Esophagus squamous epithelium (tissue), 5 donors: ENCODE measurements around the gene CASP8. TPM values are rescaled to one million over a fixed set of nuclear protein-coding genes. Genes with fewer than 3 reads are reported as not detected.
"Not testable (repeated sequence)": the region's sequence is repeated elsewhere in the genome, so short reads cannot be mapped to it uniquely, and the experiment has no call there.

ENCODE experiments used
- DNase-seq: peaks from one replicate; lab custom pipeline; 2025; lab: John Stamatoyannopoulos, UW
- H3K27ac ChIP-seq, 4 donors: fragments of 200-600 bp; sonication (generic); one replicate each; pipeline ENCODE4 v1.5.1; 2016 to 2019; ENCODE audit warnings: mild to moderate bottlenecking in 1 of 4
- H3K27me3 ChIP-seq, 4 donors: fragments of 200-600 bp; sonication (generic); 1 replicate in 3 of 4; 2 replicates in 1 of 4; pipeline versions ENCODE4 v1.5.1 to v1.6.0; 2017 to 2021; ENCODE audit warnings: antibody characterized with exemption in 1 of 4
- H3K36me3 ChIP-seq, 3 donors: fragments of 200-600 bp; sonication (generic); one replicate each; pipeline ENCODE4 v1.5.1; 2016 to 2019
- H3K4me1 ChIP-seq, 3 donors: fragments of 200-600 bp; sonication (generic); one replicate each; pipeline ENCODE4 v1.5.1; 2017 to 2019
- H3K4me3 ChIP-seq, 4 donors: fragments of 200-600 bp; sonication (generic); 1 replicate in 3 of 4; 2 replicates in 1 of 4; pipeline ENCODE4 v1.5.1; 2016 to 2019; ENCODE audit warnings: mild to moderate bottlenecking in 2 of 4, moderate library complexity in 1 of 4
- H3K9me3 ChIP-seq, 3 donors: fragments of 200-600 bp; sonication (generic); one replicate each; pipeline ENCODE4 v1.5.1; 2016 to 2019
- CTCF ChIP-seq, 6 experiments: fragments of 450-650 bp in 4 of 6; fragments of 200-600 bp in 2 of 6; sonication (generic) in 2 of 6; IDR thresholded peaks; one replicate each; pipeline ENCODE4 v1.5.1; 2016 to 2019; ENCODE audit warnings: antibody characterized with exemption in 6 of 6, mild to moderate bottlenecking in 4 of 6, moderate library complexity in 4 of 6
- POLR2A ChIP-seq, 4 donors: fragments of 450-650 bp; IDR thresholded peaks; one replicate each; pipeline ENCODE4 v1.6.1; 2017; ENCODE audit warnings: antibody characterized with exemption in 4 of 4, mild to moderate bottlenecking in 4 of 4, moderate library complexity in 3 of 4
- WGBS, 2 donors: methylation state at CpG; one replicate each; pipeline ENCODE4 v1.1.5; 2018; 5-methylcytosine and 5-hydroxymethylcytosine counted together
- intact Hi-C: fragments of 100-400 bp; cut with DNase I; formaldehyde crosslinking; loops from one replicate; pipeline ENCODE4 v1.15.0; 2022
- total RNA-seq, 4 donors: library from RNA; depleted of rRNA; stranded (reverse); fragments of >200 nt; gene quantifications; one replicate each; pipeline ENCODE4 v1.1.0, GENCODE V29; 2016
- donor health status: DM: yes; HTN: yes; CAD: no.

The CASP8 gene
- total RNA-seq, 4 donors from 2014 or later, result 13.8 to 28.2 (median 22.8) TPM

GRCh38 chr2:201276511-201276910 is 16.2 kb downstream of the CASP8 start:
- DNase-seq, result no peak

DNA sequence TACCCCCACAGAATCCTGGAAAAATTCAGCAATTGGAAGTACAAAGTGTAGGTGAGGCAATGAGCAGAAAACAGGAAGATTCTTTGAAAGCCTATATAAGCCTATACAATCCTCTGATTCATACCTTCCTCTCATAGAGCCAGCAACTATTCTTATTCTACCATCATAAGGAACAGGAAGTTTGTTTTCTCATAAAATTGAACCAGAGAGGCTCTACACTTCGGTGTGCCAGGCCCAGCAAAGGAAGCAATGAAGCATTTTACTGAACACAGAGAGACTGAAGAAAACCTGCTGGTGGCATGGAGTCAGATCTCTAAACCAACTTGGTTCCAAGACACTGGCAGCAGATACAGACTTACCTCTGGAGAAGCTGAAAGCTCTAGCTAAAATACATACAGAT is 18.7 kb downstream of the CASP8 start:
- no peak for TF ChIP-seq POLR2A (IDR thresholded peaks at IDR 0.05)
- no peak for TF ChIP-seq CTCF (IDR thresholded peaks at IDR 0.05)
- Histone ChIP-seq H3K4me1 (peaks cover 0 to 33% (median 0%) of the 10 kb centered on the region in 3 donors), H3K9me3 (no peaks in the 10 kb centered on the region), H3K27me3 (no peaks in the 10 kb centered on the region), H3K4me3 (no peak overlapping the region), H3K36me3 (peaks cover 3 to 55% (median 6%) of the 10 kb centered on the region in 3 donors), H3K27ac (peak overlapping the region in 3 of 4 donors; percentile 5 to 71 (median 60))
- intact Hi-C loops, result no loop called here
- 60 to 67% methylated on average over 1 of the region's 1 CpG for WGBS, 2 donors
- DNase-seq, result no peak

More at GRCh38 chr2:201276511-201276910, 16.2 kb downstream of the CASP8 start:
- intact Hi-C loops, result no loop called here
- TF ChIP-seq POLR2A (IDR thresholded peaks at IDR 0.05), result no peak
- no peak for TF ChIP-seq CTCF (IDR thresholded peaks at IDR 0.05)
- Histone ChIP-seq H3K27me3 (no peaks in the 10 kb centered on the region), H3K4me3 (no peak overlapping the region), H3K9me3 (no peaks in the 10 kb centered on the region), H3K4me1 (peaks cover 0 to 33% (median 0%) of the 10 kb centered on the region in 3 donors), H3K27ac (no peak overlapping the region), H3K36me3 (peaks cover 3 to 81% (median 14%) of the 10 kb centered on the region in 3 donors)
- WGBS, 2 donors, result 86 to 92% methylated on average over 6 of the region's 6 CpGs

- intact Hi-C loops, result no loop called here
- DNase-seq, result no peak
- H3K4me3 ChIP-seq, result no peak overlapping the region
- H3K27me3 ChIP-seq, result no peaks in the 10 kb centered on the region
- TF ChIP-seq CTCF (IDR thresholded peaks at IDR 0.05), result no peak
- TF ChIP-seq POLR2A (IDR thresholded peaks at IDR 0.05), result no peak
- no peaks in the 10 kb centered on the region for H3K9me3 ChIP-seq
- peaks cover under 1 to 51% (median 6%) of the 10 kb centered on the region in 3 donors for H3K36me3 ChIP-seq
- peaks cover 0 to 42% (median 0%) of the 10 kb centered on the region in 3 donors for H3K4me1 ChIP-seq
- H3K27ac ChIP-seq, result peak overlapping the region in 1 of 4 donors; percentile 68
- 88 to 89% methylated on average over 3 of the region's 3 CpGs for WGBS, 2 donors
Observed at GRCh38 chr2:201280191-201281040, 20.1 kb downstream of the CASP8 start.

- TF ChIP-seq CTCF (IDR thresholded peaks at IDR 0.05) (no peak), POLR2A (IDR thresholded peaks at IDR 0.05) (no peak)
- no peak for DNase-seq
- H3K9me3 ChIP-seq, result no peaks in the 10 kb centered on the region
- intact Hi-C loops, result no loop called here
- H3K27ac ChIP-seq, result peak overlapping the region in 1 of 4 donors; percentile 68
- peaks cover 0 to 14% (median 0%) of the 10 kb centered on the region in 3 donors for H3K4me1 ChIP-seq
- H3K36me3 ChIP-seq, result peaks cover 0 to 60% (median 8%) of the 10 kb centered on the region in 3 donors
- 85 to 100% methylated on average over 1 of the region's 1 CpG for WGBS, 2 donors
- H3K4me3 ChIP-seq, result no peak overlapping the region
- no peaks in the 10 kb centered on the region for H3K27me3 ChIP-seq
Observed at GRCh38 chr2:201285499-201285898, 25.2 kb downstream of the CASP8 start.

DNA sequence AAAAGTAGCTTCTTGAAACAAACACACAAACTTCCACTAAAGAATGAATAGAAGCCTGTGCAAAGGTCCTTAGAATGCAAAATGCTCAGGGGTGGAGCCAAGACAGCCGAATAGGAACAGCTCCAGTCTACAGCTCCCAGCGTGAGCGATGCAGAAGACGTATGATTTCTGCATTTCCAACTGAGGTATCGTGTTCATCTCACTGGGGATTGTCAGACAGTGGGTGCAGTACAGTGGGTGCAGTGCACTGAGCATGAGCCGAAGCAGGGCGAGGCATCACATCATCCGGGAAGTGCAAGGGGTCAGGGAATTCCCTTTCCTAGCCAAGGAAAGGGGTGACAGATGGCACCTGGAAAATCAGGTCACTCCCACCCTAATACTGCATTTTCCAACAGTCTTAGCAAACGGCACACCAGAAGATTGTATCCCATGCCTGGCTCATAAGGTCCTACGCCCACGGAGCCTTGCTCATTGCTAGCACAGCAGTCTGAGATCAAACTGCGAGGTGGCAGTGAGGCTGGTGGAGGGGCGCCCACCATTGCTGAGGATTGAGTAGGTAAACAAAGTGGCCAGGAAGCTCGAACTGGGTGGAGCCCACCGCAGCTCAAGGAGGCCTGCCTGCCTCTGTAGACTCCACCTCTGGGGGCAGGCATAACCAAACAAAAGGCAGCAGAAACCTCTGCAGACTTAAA is 30.3 kb downstream of the CASP8 start:
- WGBS, 2 donors, result 89 to 96% methylated on average over 8 to 14 of the region's 15 CpGs
- H3K4me1 ChIP-seq, H3K27me3 ChIP-seq, H3K4me3 ChIP-seq, DNase-seq, H3K9me3 ChIP-seq, H3K27ac ChIP-seq, intact Hi-C loops: not testable (repeated sequence)
- H3K36me3 ChIP-seq, result peaks cover 0 to 56% (median 6%) of the 10 kb centered on the region in 3 donors
